Measurements from ENCODE around the gene NTN1. TPM values are rescaled to one million over a fixed set of nuclear protein-coding genes. Genes with fewer than 3 reads are reported as not detected.

Gene NTN1
- total and polyA plus RNA-seq, 2 of the 4 experiments (the other 2 are of a cell fraction): under 0.01 to 0.07 TPM

- H3K9me3 ChIP-seq (ENCODE audit: control insufficient read depth, insufficient read depth, low read length): peaks cover 7% of the 10 kb centered on the region
- H3K27me3 ChIP-seq (ENCODE audit: control insufficient read depth, insufficient read depth, low read length): no peaks in the 10 kb centered on the region
- H4K91ac ChIP-seq (ENCODE audit: insufficient read depth, low read depth, low read length): no peak overlapping the region
- intact Hi-C loops (cut with micrococcal nuclease) (no loop called here), in situ Hi-C loops (cut with MboI; ENCODE audit: low sequenced_read_pairs) (no loop called here), dilution Hi-C loops (cut with HindIII; ENCODE audit: low sequenced_read_pairs, unreplicated experiment) (no loop called here)
- no peaks in the 10 kb centered on the region for H3K9me1 ChIP-seq (ENCODE audit: insufficient read depth, low read length)
- H2AFZ ChIP-seq (replicated peaks; ENCODE audit: low read length, poor library complexity): no peak overlapping the region
- H3K4me1 ChIP-seq (ENCODE audit: control insufficient read depth, insufficient read depth, low read length): no peaks in the 10 kb centered on the region
- no peak overlapping the region for H2BK120ac ChIP-seq (ENCODE audit: low read depth, low read length)
- no TSS peak for BruUV-seq (replicated peaks)
- no peak overlapping the region for H3K18ac ChIP-seq (ENCODE audit: low read depth, low read length)
- H3K23ac ChIP-seq (ENCODE audit: low read depth, low read length): no peak overlapping the region
- ChIA-PET CTCF (no interaction called here), POLR2A (ENCODE audit: unreplicated experiment) (no interaction called here)
- no peak overlapping the region for H2BK5ac ChIP-seq (ENCODE audit: low read depth, low read length, poor library complexity, severe bottlenecking)
- H2AK5ac ChIP-seq (ENCODE audit: low read depth, low read length): no peak overlapping the region
- no peak overlapping the region for H2BK15ac ChIP-seq (ENCODE audit: low read depth, low read length)
- H3K79me1 ChIP-seq (ENCODE audit: low read depth in 1 of 2, low read length in 2 of 2): no peaks in the 10 kb centered on the region
- H3K4ac ChIP-seq (ENCODE audit: low read depth, low read length): no peak overlapping the region
- H4K8ac ChIP-seq (ENCODE audit: low read depth in 2 of 2, low read length in 2 of 2): no peak overlapping the region
- 70% methylated on average over 6 of the region's 6 CpGs; no CpG with 5 or more reads in 1 of the 2 experiments for WGBS, 2 experiments (ENCODE audit: extremely low coverage in 2 of 2, insufficient read length in 1 of 2)
- no peak for ATAC-seq (ENCODE audit: low read depth)
- no peak overlapping the region for H2AK9ac ChIP-seq (replicated peaks; ENCODE audit: low read depth, low read length, poor library complexity)
- no peak overlapping the region for H3K56ac ChIP-seq (ENCODE audit: extremely low read depth, insufficient read depth, low read length)
- H2BK20ac ChIP-seq (ENCODE audit: low read depth, low read length): no peak overlapping the region
- H3K36me3 ChIP-seq (ENCODE audit: control insufficient read depth, insufficient read depth, low read length): no peaks in the 10 kb centered on the region
- H4K20me1 ChIP-seq (ENCODE audit: insufficient read depth, low read length): no peaks in the 10 kb centered on the region
- no peak overlapping the region for H3K27ac ChIP-seq (ENCODE audit: insufficient read depth, low read length)
- no peak overlapping the region for H3K4me3 ChIP-seq (ENCODE audit: insufficient read depth, low read depth, low read length)
- no peak overlapping the region for H3K9ac ChIP-seq (ENCODE audit: low read depth, low read length)
- H3K4me2 ChIP-seq (ENCODE audit: low read depth, low read length): no peak overlapping the region
- H3K14ac ChIP-seq (replicated peaks; ENCODE audit: low read depth, low read length): no peak overlapping the region
- DNase-seq: no peak
- TF ChIP-seq RAD21 (IDR thresholded peaks at IDR 0.05; ENCODE audit: low read length): no peak
- no peak for TF ChIP-seq USF2 (IDR thresholded peaks at IDR 0.05; ENCODE audit: low read depth, low read length)
- TF ChIP-seq RCOR1 (IDR thresholded peaks at IDR 0.05; ENCODE audit: insufficient replicate concordance, low read length): no peak
- no peak for TF ChIP-seq FOS (IDR thresholded peaks at IDR 0.05; ENCODE audit: low read depth, low read length)
- H4K5ac ChIP-seq (ENCODE audit: low read depth, low read length): no peak overlapping the region
Measured at GRCh38 chr17:9064311-9064834, 43.1 kb downstream of the NTN1 start.
